NK-92 (cell line): ENCODE results near the gene FUS.

Source experiments
- DNase-seq: peaks from one replicate; lab custom pipeline; 2025; ENCODE audit not compliant: unreplicated experiment; lab: John Stamatoyannopoulos, UW

Gene FUS

GRCh38 chr16:31201582-31202413, 21.9 kb downstream of the FUS start:
- DNase-seq, result no peak

GRCh38 chr16:31202414-31203375, 22.8 kb downstream of the FUS start, which contains the start of gene PYCARD:
PYCARD (minus strand) TSS chr16:31202760; CDS start chr16:31202690, 70 bp downstream.
- no peak for DNase-seq

- DNase-seq, result no peak
Measured at GRCh38 chr16:31204871-31205666, 25.1 kb downstream of the FUS start.

GRCh38 chr16:31206776-31207175, 26.8 kb downstream of the FUS start:
- DNase-seq, result no peak

- no peak for DNase-seq
Measured at GRCh38 chr16:31213342-31213741, 33.4 kb downstream of the FUS start.

GRCh38 chr16:31213877-31214707, 34.2 kb downstream of the FUS start, which contains the start of gene TRIM72:
TRIM72 (plus strand) TSS chr16:31214119; CDS start chr16:31214739, 620 bp downstream.
- no peak for DNase-seq

GRCh38 chr16:31214708-31215286, 34.9 kb downstream of the FUS start:
- DNase-seq, result no peak

- no peak for DNase-seq
Measured at GRCh38 chr16:31215287-31216162, 35.6 kb downstream of the FUS start.

- DNase-seq, result no peak
Measured at GRCh38 chr16:31216422-31217135, 36.6 kb downstream of the FUS start, which contains the start of gene PYDC1. PYDC1 (minus strand) TSS chr16:31217135; CDS start chr16:31217028, 107 bp downstream.

GRCh38 chr16:31217136-31217530, 37.2 kb downstream of the FUS start:
- no peak for DNase-seq

GRCh38 chr16:31219154-31219741, 39.3 kb downstream of the FUS start:
- DNase-seq, result no peak

GRCh38 chr16:31221357-31222160, 41.6 kb downstream of the FUS start:
- DNase-seq, result no peak

- DNase-seq, result no peak
Measured at GRCh38 chr16:31223044-31223443, 43.1 kb downstream of the FUS start.

GRCh38 chr16:31224092-31224955, 44.4 kb downstream of the FUS start:
- DNase-seq, result no peak

GRCh38 chr16:31225193-31225592, 45.3 kb downstream of the FUS start:
- DNase-seq, result no peak

GRCh38 chr16:31228206-31228605, 48.3 kb downstream of the FUS start:
- no peak for DNase-seq
